SH-SY5Y (cell line): ENCODE measurements around the gene DCDC2.

Experiments used
- GATA2 ChIP-seq: IDR thresholded peaks from 2 replicates; pipeline ENCODE4 v1.6.1; 2011; ENCODE audit warnings: mild to moderate bottlenecking, low read depth, low read length
- GATA3 ChIP-seq: IDR thresholded peaks from 2 replicates; pipeline ENCODE4 v1.6.1; 2011; ENCODE audit warnings: low read depth, mild to moderate bottlenecking, low read length, moderate library complexity

- TF ChIP-seq GATA2 (no peak), GATA3 (no peak)
Observed at GRCh38 chr6:24233813-24234442, 123.9 kb downstream of the DCDC2 start.
